NT2/D1 (cell line): ENCODE measurements around the gene MYO1A.

Source experiments
- YY1 ChIP-seq: IDR thresholded peaks from 2 replicates; pipeline ENCODE4 v1.6.1; 2011; ENCODE audit not compliant: insufficient read length, insufficient read depth
- ZNF274 ChIP-seq: IDR thresholded peaks from 2 replicates; pipeline ENCODE4 v1.6.1; 2011; ENCODE audit warnings: mild to moderate bottlenecking, low read depth, low read length

- TF ChIP-seq YY1 (no peak), ZNF274 (no peak)
Observed at GRCh38 chr12:57088354-57089270, 38.7 kb upstream of the MYO1A start, which contains the start of gene NAB2.
